Mucosa of stomach (tissue), 1 donor: Measurements from ENCODE around the gene MOSPD3.
"Not testable (repeated sequence)": the region's sequence is repeated elsewhere in the genome, so short reads cannot be mapped to it uniquely, and the experiment has no call there.

ENCODE experiments used
- H3K27me3 ChIP-seq: one replicate; pipeline ENCODE4 v1.7.0; 2013; ENCODE audit warnings: mild to moderate bottlenecking, low read length; ENCODE audit not compliant: control insufficient read depth, insufficient read depth
- H3K36me3 ChIP-seq: one replicate; pipeline ENCODE4 v1.7.0; 2013; ENCODE audit warnings: low read length; ENCODE audit not compliant: control insufficient read depth, insufficient read depth
- H3K4me1 ChIP-seq: one replicate; pipeline ENCODE4 v1.7.0; 2013; ENCODE audit warnings: mild to moderate bottlenecking, low read length; ENCODE audit not compliant: control insufficient read depth, insufficient read depth
- H3K4me3 ChIP-seq: one replicate; pipeline ENCODE4 v1.7.0; 2013; ENCODE audit warnings: low read length
- H3K9ac ChIP-seq: one replicate; pipeline ENCODE4 v1.7.0; 2013; ENCODE audit warnings: mild to moderate bottlenecking, low read length, moderate library complexity
- H3K9me3 ChIP-seq: one replicate; pipeline ENCODE4 v1.7.0; 2013; ENCODE audit warnings: mild to moderate bottlenecking, low read length, moderate library complexity; ENCODE audit not compliant: control insufficient read depth
- donor health status: Pancreatic carcinoma.

The MOSPD3 gene

DNA sequence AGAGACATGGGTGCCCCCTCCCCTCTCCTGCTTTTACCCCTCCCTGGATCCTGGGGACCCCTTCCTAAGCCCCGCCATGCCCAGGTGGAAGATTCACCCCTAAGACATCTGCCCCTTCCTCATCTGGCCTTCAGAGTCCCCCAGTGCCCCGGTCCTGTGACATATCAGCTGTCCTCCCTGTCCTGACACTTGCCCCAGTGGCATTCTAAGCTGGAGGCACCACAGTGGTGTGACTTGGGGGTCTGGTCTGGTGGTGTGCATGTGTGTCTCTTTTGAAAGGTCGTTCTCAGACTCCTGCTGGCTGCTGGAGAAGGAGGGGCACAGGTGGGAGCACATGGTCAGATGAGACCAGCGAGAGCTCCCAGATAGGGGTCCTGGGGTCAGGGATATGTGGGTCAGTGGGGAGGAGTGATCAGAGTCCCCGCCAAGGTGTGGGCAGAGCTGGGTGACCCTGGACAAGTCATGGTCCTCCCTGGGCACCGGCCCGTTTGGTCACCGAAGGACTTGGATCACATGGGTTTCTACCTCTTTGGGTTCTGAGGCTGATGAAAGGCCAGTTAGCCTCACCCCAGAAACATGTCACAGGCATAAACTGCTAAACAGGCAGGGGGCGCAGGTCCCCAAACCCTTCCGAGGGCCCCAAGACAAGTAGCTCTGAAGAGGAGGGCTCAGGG is 29.7 kb downstream of the MOSPD3 start:
- H3K9me3 ChIP-seq = no peaks in the 10 kb centered on the region
- H3K9ac ChIP-seq = no peak overlapping the region
- H3K27me3 ChIP-seq = peaks cover 4% of the 10 kb centered on the region
- H3K36me3 ChIP-seq = no peaks in the 10 kb centered on the region
- H3K4me1 ChIP-seq = peaks cover 13% of the 10 kb centered on the region
- no peak overlapping the region for H3K4me3 ChIP-seq

DNA sequence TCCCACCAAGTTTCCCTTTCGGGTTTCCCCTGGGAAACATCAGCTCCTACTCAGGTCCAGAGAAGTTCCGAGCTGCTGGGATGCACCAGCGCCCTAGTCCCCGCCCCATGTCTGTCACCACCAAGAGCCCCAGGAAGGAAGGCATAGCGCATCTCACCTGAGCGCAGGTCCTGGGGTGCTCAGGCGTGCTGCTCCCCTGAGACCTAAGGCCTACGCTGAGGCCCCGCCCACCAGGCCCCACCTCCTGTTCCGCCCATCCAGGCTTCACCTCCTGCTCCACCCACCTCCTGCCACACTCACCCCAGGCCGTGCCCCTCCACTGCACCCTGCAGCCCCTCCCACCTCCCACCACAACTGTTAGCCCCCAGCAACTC is 30.2 kb downstream of the MOSPD3 start:
- Histone ChIP-seq H3K27me3 (peaks cover 8% of the 10 kb centered on the region), H3K9me3 (no peaks in the 10 kb centered on the region), H3K36me3 (no peaks in the 10 kb centered on the region), H3K4me1 (peaks cover 13% of the 10 kb centered on the region), H3K9ac (no peak overlapping the region), H3K4me3 (no peak overlapping the region)

DNA sequence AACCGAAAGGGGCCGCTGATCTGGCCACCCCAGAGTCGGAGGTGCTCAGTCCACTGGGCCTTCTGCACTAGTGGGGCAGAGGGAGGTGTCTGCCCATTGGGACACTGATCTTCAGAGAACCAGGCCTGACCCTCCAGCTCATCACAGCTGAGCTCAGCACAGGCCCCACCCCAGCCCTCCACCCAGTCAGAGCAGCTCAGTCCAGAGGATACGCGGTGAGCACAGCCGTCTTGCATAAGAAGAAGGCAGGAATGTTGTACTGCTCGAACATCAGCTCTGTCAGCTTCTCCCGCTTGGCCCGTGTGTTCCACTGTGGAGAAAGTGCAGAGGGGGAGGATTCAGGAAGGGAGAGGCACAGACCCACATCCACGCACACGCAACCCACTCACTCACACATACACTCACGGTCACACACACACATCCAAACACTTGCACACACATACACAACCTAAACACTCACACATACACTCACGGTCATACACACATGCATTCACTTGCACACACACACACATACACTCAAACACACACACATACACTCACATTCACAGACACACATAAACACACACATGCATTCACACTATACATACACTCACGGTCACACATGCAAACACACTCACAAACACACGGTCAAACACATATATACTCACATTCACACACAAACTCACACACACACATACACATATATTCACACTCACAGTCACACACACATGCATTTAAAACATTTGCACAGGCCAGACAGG is 37.7 kb downstream of the MOSPD3 start:
- Histone ChIP-seq H3K4me1 (peaks cover 4% of the 10 kb centered on the region), H3K27me3 (peaks cover 13% of the 10 kb centered on the region)

DNA sequence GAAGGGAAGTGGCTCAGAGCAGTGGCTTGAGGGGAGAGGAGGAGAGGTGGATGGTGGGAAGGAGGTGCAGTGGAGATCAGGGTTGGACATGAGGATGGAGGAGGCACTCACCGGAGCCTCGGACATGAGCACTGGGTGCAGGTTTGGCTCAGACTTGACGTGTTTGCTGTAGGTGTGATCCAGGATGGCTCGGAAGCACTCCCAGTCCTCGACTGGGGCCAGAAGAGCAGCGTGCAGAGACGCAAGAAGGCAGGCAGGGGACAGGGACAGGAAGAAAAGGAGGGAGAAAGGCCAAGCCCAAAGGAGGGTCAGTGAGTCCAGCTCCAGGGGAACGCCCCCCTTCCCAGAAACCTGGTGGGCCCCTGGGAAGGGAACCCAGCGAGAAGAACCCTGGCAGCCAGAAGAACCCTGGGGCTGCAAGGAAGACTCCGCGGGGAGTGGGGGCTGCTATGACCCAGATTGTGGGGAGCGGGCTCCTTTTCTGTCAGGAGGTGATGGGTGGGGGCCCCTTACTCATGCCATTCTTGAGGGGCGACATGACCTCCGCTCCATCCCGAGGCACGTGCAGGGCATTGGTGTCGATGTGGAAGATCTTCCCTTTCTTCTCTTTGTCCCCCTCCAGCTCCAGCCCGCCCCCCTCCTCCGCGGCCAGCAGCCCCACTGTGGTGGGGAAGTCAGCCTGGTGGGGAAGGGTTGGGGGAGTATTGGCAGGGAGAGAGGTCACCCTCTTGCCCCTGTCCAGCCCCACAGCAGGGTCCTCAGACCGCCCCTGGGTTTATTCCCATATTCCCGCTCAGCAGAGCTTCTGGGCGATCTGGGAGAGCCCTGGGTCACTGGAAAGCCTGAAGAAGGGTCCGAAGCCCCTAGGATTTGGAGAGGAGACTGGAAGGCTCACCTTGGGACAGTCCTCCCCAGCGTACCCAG is 42.8 kb downstream of the MOSPD3 start:
- peaks cover 25% of the 10 kb centered on the region for H3K27me3 ChIP-seq
- no peaks in the 10 kb centered on the region for H3K36me3 ChIP-seq
- H3K9ac ChIP-seq = no peak overlapping the region
- no peak overlapping the region for H3K4me3 ChIP-seq
- no peaks in the 10 kb centered on the region for H3K9me3 ChIP-seq
- H3K4me1 ChIP-seq = peaks cover 4% of the 10 kb centered on the region

More for the DNA sequence above, 37.7 kb downstream of the MOSPD3 start:
- no peak overlapping the region for H3K4me3 ChIP-seq
- no peak overlapping the region for H3K9ac ChIP-seq
- H3K36me3 ChIP-seq = no peaks in the 10 kb centered on the region
- no peaks in the 10 kb centered on the region for H3K9me3 ChIP-seq

DNA sequence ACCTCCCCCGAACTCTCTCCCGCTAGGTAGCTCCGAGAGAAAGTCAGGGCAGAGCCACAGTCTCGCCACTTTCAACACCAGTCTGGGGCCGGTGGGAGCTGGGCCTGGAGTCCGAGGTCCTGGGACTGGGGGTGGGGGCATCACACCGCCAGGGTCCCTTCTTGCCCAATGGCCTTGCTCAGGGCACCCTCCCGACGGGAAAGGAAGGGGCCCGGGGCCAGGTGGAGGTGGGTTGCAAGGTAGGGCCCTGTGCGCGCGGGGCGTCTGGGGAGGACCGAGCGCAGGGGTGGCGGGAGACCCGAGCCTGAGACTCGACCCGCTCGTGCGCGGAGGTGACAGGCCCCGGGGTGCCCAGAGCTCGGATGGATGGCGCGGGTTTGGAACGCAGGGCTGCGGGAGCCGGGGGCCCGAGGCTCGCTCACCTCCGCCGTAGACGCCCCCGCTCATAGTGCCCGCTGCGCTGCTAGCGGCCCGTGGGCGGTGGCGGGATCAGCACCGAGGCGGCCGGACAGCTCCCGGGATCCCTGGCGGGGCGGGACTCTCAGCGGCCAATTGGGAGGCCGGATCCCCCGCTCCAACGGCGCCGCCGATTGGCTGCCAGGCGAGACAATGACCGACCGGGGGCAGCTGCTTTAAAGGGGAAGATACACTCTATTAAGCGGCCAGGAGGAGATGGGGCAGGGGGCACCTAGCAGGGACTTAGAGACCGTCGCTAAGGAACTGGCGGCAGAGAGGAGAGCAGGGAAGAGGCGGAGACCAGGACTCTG is 43.8 kb downstream of the MOSPD3 start, which contains the start of gene ACTL6B:
ACTL6B (minus strand) TSS at position 541 of the 767 bp plus-strand sequence; CDS start at position 447, 94 bp downstream.
- no peak within 1 kb of the TSS for H3K4me3 ChIP-seq
- no peak within 1 kb of the TSS for H3K9ac ChIP-seq

DNA sequence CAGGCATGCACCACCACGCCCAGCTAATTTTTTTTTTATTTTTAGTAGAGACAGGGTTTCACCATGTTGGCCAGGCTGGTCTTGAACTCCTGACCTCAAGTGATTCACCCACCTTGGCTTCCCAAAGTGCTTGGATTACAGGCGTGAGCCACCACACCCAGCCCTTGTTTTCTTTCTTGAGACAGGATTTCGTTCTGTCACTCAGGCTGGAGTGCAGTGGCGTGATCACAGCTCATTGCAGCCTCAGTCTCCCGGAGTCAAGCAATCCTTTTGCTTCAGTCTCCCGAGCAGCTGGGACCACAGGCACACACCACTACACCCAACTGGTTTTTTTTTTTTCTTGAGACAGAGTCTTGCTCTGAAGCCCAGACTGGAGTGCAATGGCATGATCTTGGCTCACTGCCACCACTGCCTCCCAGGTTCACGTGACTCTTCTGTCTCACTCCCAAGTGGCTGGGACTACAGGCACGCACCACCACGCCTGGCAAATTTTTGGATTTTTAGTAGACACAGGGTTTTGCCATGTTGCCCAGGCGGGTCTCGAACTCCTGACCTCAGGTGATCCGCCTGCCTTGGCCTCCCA is 49.9 kb downstream of the MOSPD3 start:
- not testable (repeated sequence) for H3K4me1 ChIP-seq, H3K27me3 ChIP-seq, H3K4me3 ChIP-seq, H3K9ac ChIP-seq, H3K9me3 ChIP-seq, H3K36me3 ChIP-seq

More for the DNA sequence above, 43.8 kb downstream of the MOSPD3 start, which contains the start of gene ACTL6B:
- Histone ChIP-seq H3K27me3 (peaks cover 25% of the 10 kb centered on the region), H3K9me3 (no peaks in the 10 kb centered on the region), H3K4me1 (peaks cover 4% of the 10 kb centered on the region), H3K36me3 (no peaks in the 10 kb centered on the region)
